Measurements from ENCODE around the gene BTN1A1.
"Not testable (repeated sequence)": the region's sequence is repeated elsewhere in the genome, so short reads cannot be mapped to it uniquely, and the experiment has no call there.

BTN1A1 gene, protein sequence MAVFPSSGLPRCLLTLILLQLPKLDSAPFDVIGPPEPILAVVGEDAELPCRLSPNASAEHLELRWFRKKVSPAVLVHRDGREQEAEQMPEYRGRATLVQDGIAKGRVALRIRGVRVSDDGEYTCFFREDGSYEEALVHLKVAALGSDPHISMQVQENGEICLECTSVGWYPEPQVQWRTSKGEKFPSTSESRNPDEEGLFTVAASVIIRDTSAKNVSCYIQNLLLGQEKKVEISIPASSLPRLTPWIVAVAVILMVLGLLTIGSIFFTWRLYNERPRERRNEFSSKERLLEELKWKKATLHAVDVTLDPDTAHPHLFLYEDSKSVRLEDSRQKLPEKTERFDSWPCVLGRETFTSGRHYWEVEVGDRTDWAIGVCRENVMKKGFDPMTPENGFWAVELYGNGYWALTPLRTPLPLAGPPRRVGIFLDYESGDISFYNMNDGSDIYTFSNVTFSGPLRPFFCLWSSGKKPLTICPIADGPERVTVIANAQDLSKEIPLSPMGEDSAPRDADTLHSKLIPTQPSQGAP

DNA sequence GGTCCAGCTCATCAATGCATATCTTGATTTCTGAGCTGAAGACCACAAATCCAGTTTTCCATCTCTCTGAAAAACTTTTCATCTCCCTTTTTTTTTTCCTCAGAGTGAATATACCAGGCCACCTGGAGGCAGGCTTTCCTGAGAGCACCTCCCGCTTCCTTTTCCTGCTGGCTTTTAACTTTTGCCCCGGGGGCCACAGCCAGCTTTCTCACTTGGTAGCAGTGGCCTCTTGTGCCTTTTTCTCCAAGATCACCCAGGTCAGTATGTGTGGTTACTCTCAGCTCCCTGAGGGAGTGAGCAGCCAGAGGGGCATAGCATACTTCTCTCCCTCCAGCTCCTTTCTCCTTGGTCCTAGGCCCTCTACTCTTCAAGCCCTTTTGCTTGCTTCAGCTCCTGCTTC, at the start of gene BTN1A1:
Gene BTN1A1, plus strand, starts transcription at position 202 of the 400 bp plus-strand sequence. CDS start 984 bp downstream, outside the sequence.
- no peak for DNase-seq

DNA sequence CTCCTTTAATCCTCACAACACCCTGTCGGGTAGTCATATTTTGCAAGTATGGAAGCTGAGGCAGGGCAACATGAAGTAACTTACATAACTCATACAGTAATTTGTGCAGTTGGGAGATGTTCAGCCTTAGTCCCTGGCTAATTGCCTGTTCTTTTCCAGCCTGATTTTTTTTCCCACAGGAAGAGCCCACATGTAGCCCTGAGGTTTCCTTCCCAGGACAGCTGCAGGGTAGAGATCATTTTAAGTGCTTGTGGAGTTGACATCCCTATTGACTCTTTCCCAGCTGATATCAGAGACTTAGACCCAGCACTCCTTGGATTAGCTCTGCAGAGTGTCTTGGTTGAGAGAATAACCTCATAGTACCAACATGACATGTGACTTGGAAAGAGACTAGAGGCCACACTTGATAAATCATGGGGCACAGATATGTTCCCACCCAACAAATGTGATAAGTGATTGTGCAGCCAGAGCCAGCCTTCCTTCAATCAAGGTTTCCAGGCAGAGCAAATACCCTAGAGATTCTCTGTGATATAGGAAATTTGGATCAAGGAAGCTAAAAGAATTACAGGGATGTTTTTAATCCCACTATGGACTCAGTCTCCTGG, 47.4 kb upstream of the BTN1A1 start:
- DNase-seq: peak; percentile 28

DNA sequence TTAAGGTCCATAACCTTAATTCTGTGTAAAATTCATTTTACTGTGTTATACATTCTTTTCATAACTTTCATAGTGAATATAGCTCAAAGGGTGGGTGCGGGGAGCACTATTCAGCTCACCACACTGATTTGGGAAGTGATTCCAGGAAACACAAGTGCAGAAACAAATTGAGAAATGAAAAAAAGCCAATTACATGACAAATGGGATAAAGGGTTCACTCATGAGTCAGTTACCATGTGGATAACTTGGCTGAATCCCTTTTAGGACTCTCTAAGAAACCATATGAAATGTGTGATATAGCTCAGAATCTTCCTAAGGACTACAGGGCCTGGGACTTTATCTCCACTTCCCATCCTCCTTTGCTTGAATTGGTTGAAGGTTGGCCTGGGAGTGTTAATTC, 45.5 kb upstream of the BTN1A1 start:
- no peak for DNase-seq

DNA sequence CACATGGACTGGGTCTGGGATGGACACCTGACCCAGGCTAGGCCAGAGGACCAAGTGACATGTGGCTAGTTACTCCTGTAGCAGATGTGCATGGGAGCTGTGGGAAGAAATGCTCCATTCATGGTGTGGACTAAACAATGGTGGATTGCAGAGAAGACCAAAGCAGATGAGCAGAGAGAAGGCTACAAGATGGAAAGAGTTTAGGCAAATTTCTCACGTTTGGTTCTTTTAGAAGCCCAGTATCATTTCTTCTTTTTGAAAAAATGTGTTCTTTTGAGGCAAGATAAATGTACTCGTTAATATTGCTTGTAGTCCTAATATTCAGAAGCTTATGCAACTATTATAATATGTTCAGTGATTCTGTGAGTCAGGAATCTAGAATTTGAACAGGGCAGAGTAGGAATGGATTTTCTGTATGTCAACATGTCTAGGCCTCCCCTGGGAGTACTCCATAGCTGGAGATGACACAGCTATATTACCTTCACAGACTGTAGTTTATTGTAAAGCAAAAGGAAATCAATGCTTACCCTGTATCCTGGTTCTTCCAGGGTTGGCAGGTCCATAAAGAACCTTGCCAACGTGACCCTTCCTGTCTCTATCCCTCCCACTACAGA, 44.6 kb upstream of the BTN1A1 start:
- DNase-seq: no peak

DNA sequence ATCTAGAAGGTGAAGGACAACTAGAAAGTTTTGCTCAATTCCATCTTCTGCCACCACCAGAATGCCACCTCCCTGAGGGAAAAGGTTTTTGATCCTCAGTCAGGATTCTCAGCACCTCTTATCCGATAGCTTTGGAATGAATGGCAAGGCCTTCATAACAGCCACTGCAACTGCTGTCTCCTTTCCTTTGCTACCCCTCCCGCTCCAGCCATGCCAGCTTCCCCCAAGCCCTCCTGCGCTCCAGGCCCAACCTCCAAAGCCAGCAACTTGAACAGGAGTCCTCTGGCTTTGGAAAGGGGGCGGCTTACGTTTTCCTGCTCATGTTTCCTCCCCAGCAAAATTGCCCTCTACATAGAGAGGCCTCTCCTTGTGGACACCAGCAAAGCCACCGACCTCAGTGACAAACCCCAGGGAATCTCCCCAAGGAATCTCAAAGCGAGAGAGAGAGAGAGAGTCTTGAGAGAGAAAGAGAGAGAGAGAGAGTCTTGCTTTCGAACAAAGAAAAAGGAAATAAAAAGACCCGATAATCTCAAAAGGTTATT, 42.8 kb upstream of the BTN1A1 start:
- DNase-seq: no peak

DNA sequence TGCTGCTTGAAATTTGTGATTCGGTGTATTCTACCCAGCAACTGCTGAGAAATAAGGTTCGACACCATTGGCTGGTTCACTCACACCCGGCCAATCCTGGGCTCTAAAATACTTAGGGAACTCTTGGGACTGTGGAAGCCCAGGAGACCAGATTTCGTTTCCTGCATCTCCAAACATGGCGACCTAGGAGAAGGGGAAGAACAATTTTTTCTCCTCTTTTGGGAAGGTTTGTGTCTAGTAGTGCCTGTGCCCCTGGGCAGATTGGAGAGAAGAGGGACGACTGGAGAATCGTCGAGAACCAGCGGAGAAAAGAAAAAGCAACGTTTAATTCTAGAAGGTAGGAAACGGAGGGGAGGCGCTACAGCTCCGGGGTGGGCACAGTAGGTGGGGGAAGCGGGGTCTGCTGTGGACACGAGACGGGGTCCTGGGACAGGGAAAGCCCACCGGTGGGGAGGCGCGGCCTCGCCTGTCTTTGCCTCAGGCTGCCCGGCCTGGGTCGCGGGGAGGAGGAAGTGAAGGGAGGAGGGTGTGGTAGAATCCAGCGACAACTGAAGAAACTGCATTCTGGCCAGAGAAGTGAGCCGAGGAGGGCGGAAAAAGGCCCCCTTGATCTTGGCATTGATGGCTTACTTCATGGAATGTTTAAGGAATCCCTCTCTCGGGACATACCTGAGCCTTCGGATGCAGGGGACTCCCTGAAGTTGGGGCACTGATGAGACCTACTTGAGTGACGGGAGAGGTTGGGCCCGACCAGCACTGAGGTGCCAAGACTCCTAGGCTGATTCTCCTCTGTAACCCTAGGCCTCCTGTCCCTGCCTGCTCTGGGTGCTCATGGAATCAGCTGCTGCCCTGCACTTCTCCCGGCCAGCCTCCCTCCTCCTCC, 42.1 kb upstream of the BTN1A1 start, which contains the start of gene BTN2A1:
Gene BTN2A1, plus strand, starts transcription at position 150 of the 883 bp plus-strand sequence. Its CDS starts 682 bp downstream, at position 832.
- DNase-seq: peak; percentile 95

DNA sequence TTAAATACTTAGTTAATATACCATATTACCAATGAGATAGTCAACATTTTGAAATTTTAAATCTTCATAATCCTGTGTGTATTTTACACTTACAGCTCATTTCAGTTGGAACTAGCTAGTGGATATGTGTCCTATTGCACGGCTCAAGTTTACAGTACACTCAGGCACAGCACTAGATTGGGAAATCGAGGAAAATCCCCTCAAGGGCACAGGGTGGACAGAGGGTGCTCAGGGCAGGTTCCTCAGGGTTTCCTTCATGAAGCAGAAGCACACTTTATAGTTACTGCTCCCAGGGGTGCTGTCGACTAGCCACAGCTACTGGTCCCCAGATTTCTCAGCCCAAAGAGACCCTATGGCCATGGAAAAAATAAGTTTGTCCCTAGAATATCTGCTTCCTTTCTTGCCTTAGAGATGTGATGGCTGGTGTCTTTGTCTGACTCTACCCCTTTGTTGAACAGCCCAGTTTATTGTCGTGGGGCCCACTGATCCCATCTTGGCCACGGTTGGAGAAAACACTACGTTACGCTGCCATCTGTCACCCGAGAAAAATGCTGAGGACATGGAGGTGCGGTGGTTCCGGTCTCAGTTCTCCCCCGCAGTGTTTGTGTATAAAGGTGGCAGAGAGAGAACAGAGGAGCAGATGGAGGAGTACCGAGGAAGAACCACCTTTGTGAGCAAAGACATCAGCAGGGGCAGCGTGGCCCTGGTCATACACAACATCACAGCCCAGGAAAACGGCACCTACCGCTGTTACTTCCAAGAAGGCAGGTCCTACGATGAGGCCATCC, 40.9 kb upstream of the BTN1A1 start:
- DNase-seq: no peak

DNA sequence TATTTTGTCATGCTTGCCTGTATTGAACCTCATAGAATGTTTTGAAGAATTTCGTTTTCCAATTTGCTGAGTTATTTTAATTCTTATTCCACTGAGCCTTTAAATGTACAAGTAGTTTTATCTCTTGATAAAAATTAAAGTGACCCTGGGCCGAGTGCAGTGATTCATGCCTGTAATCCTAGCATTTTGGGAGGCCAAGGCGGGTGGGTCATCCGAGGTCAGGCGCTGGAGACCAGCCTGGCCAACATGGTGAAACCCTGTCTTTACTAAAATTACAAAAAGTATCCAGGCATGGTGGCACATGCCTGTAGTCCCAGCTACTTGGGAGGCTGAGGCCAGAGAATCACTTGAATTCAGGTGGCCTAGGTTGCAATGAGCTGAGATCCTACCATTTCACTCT, 38.8 kb upstream of the BTN1A1 start:
- DNase-seq: not testable (repeated sequence)

DNA sequence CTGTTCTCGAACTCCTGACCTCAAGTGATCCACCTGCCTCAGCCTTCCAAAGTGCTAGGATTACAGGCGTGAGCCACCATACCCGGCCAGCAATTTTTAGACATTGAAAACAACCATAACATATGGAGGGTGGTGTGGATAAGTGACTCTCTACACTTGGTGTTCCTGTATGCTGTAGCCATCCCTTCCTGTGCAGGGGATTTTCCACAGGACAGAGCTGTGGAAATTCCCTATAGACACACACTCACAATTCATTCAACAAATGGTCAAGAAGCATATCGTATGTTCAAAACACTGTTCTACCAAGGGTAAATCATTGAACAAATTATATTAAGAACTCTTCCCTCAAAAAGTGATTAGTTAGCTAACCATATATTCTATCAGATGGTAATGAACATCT, 36.1 kb upstream of the BTN1A1 start:
- DNase-seq: no peak

DNA sequence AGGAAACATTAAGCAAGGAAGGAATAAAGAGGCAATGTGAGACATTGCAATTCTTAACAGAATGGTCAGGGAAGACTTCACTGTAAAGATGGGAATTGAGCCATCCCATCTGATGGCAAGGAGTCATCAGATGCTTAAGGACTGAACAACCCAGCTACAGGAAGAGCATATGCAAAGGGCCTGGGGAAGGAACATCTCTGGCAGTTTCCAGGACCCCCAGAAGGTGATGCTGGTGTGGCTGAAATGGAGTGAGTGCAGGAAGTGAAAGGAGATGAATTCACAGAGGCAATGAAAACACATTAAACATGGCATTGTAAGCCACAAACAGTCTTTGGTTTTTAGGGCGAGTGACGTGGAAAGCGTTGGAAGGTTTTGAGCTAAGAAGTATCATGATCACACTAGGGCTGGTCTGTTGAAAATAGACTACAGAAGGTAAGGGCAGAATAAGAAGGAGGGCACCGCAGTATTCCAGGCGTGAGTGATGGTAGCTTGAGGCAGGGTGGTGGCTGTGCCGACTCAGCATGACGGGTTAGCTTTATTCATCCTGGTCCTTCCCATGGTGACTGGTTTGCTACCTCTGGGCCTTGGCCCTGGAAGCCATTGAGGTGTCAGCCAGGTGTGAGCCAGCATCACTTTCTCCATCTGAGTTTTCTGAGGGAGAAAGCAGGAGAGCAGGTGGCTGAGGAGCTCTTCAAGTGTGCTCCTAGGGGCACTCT, 35.5 kb upstream of the BTN1A1 start:
- no peak for DNase-seq

DNA sequence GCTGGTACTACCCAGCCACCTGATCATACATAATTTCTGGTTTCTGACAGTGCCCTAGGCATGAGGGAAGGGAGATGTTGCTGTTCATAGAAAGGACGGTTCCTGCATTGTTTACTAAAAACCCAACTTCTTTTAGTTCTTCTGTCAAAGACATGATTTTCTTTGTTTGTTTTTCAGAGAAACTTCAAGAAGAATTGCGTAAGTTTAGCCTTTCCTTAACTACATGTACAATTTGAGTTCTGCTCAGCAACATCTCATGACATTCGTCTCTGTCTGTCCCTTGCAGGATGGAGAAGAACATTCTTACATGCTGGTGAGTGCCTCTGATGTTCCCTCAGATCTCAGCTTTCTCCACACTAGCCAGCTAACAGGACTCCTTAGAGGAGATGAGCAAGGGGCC, 34.3 kb upstream of the BTN1A1 start:
- DNase-seq: no peak

DNA sequence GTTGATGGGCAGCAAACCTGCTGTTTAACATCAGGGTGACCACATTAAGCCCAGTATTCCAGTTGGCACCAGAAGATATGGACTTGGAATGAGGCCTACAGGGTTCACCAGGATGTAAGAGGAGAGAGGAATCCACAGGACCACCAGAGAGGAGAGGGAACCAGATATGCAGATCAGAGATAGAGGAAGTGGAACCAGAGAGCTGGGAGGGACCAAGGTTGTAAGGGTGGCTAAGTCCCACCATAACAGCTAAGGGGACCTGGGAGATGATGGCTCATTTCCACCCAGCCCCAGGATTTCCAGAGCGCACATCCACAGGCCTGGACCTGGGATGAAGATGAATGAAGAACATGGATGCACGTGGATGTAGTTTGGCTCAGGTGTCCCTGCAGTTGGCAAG, 31.3 kb upstream of the BTN1A1 start:
- DNase-seq: no peak

DNA sequence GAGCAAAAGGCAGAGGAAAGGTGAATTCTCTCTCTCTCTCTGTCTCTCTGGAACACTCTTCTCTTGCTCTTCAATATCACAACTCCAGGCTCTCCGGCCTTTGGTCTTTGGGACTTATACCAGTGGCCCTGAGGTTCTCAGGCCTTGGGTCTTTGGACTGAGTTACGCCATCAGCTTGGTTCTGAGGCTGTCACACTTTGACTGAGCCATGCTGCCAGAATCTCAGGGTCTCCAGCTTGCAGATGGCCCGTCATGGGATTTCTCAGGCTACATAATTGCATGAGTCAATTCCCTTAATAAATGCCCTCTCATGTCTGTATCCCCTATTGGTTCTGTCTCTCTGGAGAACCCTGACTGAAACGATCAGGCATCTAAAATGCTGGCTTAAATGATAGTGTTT, 29.5 kb upstream of the BTN1A1 start:
- no peak for DNase-seq

DNA sequence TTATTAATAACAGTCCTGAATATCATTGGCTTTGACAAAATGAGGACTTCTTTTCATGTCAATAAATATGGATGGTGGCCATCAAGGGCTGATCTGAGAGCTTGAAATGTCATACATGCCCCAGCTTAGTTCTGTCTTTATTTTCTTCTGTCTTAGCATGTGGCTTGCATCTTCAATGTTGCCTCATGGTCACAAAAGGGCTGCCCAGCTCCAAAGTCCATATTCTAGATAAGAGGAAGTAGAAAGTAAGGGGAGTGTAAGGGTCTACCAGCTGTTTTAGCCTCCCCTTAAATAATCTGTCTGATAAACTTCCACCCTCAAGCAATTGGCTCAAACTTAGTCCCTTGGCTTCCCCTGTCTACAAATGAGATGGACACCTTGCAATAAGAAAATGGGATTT, 28.1 kb upstream of the BTN1A1 start:
- peak; percentile 32 for DNase-seq

DNA sequence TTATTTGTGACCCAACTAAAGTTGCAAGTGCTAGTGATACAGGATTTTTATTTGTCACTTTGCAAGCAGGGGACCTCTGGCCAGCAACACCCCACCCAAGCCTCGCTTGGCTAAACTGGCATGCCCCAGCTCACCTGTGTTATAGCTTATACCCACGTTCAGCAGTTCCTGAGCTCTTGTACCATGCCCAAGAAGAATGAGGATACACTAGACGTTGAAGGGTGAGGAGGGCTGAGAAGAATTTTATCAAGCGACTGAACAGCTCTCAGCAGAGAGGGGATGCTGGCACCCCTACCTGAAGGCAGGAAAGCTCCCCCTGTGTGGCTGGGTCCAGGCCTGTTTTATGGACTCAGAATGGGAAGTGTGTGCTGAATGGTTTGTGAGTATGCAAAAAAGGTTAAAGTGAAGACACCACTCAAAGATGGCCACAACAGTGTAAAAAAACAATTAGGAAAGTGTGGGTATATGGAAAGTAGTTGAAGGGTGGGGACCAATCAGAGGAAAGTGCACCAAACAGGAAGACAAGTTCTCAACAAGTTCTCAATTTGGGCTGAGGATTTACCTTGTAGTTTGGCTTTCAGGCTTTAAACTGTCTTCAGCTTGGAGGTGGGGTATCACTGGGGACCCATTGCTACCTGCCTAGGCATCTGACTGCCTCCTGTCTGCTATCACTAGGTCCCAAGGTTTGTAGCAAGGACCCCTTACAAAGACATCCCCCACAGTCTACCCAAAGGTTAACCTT, 27.4 kb upstream of the BTN1A1 start:
- peak; percentile 62 for DNase-seq

DNA sequence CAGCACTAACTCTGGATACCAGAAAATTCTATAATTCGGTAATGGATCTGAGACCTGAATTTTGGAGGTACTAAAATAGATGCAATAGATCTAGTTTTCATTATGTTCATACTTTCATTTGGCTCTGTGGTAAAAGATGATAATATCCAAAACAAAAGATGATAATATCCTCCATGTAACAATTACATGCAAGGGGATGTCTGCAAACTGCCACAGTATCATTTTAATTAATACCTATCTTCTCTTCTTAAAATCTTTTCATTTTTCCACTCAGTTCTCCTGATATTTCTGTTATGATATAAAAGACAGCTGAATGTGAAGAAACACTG, 26.7 kb upstream of the BTN1A1 start:
- DNase-seq: no peak

DNA sequence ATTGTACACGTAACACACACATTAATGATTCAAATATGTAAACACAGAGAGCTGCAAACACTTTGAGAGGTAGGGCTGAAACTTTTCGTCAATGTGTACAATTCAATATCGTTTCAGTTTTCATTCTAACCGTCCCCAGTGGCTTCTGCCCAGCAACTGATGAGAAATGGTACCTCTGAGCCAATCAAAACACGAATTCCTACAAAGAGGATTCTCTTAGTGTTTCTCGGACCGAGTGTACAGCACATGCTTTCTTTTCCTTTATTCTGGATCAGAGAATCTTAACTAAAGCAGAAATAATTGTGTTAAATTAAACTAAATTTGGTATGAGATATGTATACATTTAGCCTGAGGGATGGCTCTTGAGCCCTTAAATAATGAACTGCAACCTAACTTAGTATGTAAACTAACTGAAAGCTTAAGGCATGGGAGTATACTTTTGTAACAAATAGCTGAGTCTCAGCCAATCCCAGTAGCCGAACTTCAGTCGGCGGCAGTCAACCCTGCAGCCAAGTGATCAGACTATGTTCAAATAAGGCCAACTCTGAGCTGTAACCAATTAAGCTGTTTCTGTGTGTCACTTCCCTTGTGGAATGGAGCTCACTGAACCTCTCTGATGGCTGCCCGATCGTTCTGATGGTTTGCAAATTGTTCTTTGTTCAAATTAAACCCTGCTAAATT, 26.2 kb upstream of the BTN1A1 start:
- peak; percentile 98 for DNase-seq

DNA sequence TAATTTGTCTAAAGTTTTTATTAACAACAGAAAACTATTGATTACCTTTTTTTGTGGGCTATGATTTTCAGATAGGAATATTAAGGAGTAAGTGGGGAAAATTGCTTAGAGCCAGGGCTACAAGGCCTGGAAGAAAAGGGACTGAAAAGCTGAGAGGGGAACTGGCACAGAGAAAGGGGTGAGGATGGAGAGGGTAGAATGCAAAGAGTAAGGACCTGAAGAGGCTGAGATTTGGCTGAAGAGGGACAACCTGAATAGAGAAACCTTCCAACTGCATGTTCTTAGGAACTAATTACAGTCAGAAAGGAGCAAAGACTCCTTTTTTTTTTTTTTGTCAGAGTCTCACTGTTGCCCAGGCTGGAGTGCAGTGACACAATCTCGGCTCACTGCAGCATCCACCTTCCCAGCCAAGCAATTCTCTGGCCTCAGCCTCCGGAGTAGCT, 25.6 kb upstream of the BTN1A1 start:
- DNase-seq: no peak
